ENCODE measurements around the gene NRG2. TPM values are rescaled to one million over a fixed set of nuclear protein-coding genes. Genes with fewer than 3 reads are reported as not detected.
A peak's percentile ranks its signal among the peaks of the same experiment; 100 is the strongest.

Gene NRG2
- total and polyA plus RNA-seq, 2 experiments from 2014 or later, result 0.37 to 1.3 TPM

DNA sequence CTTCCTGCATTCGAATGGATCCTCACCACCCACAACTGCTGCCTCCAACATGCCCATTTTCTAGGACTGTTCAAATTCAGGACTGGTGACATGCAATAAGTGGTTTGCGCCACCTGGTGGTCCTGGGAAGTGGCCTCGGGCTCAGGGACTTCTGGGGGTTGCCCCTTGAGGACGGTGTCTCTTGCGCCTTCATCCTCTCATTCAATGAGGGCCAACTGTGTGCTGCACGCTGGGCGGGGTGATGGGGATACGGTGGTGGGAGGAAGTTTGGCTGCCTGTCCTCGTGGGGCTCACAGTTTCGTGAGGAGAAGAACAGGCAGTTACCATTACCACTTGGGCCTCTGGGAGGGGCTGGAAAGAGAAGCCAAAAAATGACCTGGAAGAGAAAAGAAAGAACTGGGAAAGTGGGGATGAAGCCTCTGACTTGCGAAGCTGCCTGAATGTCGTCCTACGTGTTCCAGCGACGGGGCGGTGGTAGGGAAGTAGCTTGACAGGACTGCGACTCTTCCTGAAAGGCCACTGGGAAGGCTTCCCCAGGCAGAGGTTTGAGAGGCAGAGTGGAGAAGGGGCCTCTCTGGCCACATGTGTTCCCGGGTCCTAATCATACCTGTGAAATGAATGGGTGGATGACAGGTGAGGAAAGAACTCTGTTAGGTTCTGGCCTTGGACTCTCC is 198.5 kb downstream of the NRG2 start:
- peaks cover 48% of the 10 kb centered on the region for H3K27me3 ChIP-seq (ENCODE audit: insufficient read depth)
- no peak overlapping the region for H3K27ac ChIP-seq (ENCODE audit: low read depth)
- peaks cover 37% of the 10 kb centered on the region for H3K27me3 Mint-ChIP-seq (ENCODE audit: insufficient read depth, low read depth, poor library complexity)
- peaks cover 7% of the 10 kb centered on the region for H3K4me1 Mint-ChIP-seq
- H3K9me2 ChIP-seq (ENCODE audit: insufficient read depth), result no peaks in the 10 kb centered on the region
- H3K79me2 ChIP-seq (replicated peaks; ENCODE audit: insufficient read depth), result no peaks in the 10 kb centered on the region
- H3K4me3 Mint-ChIP-seq, result no peak overlapping the region
- H3K36me3 Mint-ChIP-seq (ENCODE audit: low read depth), result no peaks in the 10 kb centered on the region
- no peaks in the 10 kb centered on the region for H3K36me3 ChIP-seq (ENCODE audit: insufficient read depth)
- H3K4me1 ChIP-seq (ENCODE audit: insufficient read depth), result no peaks in the 10 kb centered on the region
- H2AFZ ChIP-seq, result no peak overlapping the region
- ATAC-seq (peak; percentile 77), DNase-seq (ENCODE audit: low spot score) (peak; percentile 95)
- H3K4me3 ChIP-seq, result no peak overlapping the region
- H3K27ac Mint-ChIP-seq, result no peak overlapping the region
- H4K20me1 ChIP-seq (replicated peaks; ENCODE audit: insufficient read depth), result no peaks in the 10 kb centered on the region; the same call in 1 of the 2 replicates
- H3K4me2 ChIP-seq, result no peak overlapping the region
- no peaks in the 10 kb centered on the region for H3K9me3 Mint-ChIP-seq
- TF ChIP-seq, protein P1, sequence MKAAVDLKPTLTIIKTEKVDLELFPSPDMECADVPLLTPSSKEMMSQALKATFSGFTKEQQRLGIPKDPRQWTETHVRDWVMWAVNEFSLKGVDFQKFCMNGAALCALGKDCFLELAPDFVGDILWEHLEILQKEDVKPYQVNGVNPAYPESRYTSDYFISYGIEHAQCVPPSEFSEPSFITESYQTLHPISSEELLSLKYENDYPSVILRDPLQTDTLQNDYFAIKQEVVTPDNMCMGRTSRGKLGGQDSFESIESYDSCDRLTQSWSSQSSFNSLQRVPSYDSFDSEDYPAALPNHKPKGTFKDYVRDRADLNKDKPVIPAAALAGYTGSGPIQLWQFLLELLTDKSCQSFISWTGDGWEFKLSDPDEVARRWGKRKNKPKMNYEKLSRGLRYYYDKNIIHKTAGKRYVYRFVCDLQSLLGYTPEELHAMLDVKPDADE (IDR thresholded peaks at IDR 0.05), result no peak
- TF ChIP-seq, protein P2, sequence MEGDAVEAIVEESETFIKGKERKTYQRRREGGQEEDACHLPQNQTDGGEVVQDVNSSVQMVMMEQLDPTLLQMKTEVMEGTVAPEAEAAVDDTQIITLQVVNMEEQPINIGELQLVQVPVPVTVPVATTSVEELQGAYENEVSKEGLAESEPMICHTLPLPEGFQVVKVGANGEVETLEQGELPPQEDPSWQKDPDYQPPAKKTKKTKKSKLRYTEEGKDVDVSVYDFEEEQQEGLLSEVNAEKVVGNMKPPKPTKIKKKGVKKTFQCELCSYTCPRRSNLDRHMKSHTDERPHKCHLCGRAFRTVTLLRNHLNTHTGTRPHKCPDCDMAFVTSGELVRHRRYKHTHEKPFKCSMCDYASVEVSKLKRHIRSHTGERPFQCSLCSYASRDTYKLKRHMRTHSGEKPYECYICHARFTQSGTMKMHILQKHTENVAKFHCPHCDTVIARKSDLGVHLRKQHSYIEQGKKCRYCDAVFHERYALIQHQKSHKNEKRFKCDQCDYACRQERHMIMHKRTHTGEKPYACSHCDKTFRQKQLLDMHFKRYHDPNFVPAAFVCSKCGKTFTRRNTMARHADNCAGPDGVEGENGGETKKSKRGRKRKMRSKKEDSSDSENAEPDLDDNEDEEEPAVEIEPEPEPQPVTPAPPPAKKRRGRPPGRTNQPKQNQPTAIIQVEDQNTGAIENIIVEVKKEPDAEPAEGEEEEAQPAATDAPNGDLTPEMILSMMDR (conservative IDR thresholded peaks at IDR 0.05; ENCODE audit: low read depth in 2 of 2), result peak; percentile 92 to 99
- H3F3A ChIP-seq (replicated peaks; ENCODE audit: low read depth), result no peaks in the 10 kb centered on the region

DNA sequence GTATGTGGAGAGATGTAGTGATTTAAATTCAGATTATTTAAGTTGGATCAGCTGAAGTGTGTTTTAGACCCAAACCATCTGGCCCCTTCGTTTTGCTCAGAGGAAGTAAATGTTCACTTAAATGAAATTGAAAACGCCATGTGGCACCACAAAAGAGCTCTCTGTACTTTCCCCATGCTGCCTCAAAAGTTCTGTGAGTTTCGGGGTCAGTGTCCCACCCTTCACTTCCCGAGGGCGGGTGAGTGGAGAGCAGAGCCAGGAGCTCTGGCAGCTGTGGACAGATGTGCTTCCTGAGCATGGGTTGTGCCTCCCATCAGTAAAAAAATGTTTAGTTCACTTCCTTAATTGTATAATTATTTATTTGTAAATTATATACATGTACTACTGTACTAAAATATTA is 199.1 kb downstream of the NRG2 start:
- H3K27ac Mint-ChIP-seq, result no peak overlapping the region
- DNase-seq (ENCODE audit: low spot score) (no peak), ATAC-seq (no peak)
- Histone ChIP-seq H3K9me2 (ENCODE audit: insufficient read depth) (no peaks in the 10 kb centered on the region), H4K20me1 (replicated peaks; ENCODE audit: insufficient read depth) (no peaks in the 10 kb centered on the region; the same call in 1 of the 2 replicates), H3K27me3 (ENCODE audit: insufficient read depth) (peaks cover 42% of the 10 kb centered on the region), H3K79me2 (replicated peaks; ENCODE audit: insufficient read depth) (no peaks in the 10 kb centered on the region), H3K4me1 (ENCODE audit: insufficient read depth) (no peaks in the 10 kb centered on the region), H2AFZ (no peak overlapping the region), H3K27ac (ENCODE audit: low read depth) (no peak overlapping the region), H3F3A (replicated peaks; ENCODE audit: low read depth) (no peaks in the 10 kb centered on the region), H3K36me3 (ENCODE audit: insufficient read depth) (no peaks in the 10 kb centered on the region), H3K4me3 (no peak overlapping the region), H3K4me2 (no peak overlapping the region)
- H3K9me3 Mint-ChIP-seq, result no peaks in the 10 kb centered on the region
- TF ChIP-seq STAT1 (IDR thresholded peaks at IDR 0.05; ENCODE audit: unreplicated experiment) (no peak), NANOG (IDR thresholded peaks at IDR 0.05; ENCODE audit: borderline replicate concordance) (no peak), EZH2 (IDR thresholded peaks at IDR 0.05; ENCODE audit: low read depth, unreplicated experiment) (no peak)
- TF ChIP-seq, protein P1 (IDR thresholded peaks at IDR 0.05), result no peak
- TF ChIP-seq, protein P2 (conservative IDR thresholded peaks at IDR 0.05; ENCODE audit: low read depth in 2 of 2), result no peak
- TF ChIP-seq, protein P3, sequence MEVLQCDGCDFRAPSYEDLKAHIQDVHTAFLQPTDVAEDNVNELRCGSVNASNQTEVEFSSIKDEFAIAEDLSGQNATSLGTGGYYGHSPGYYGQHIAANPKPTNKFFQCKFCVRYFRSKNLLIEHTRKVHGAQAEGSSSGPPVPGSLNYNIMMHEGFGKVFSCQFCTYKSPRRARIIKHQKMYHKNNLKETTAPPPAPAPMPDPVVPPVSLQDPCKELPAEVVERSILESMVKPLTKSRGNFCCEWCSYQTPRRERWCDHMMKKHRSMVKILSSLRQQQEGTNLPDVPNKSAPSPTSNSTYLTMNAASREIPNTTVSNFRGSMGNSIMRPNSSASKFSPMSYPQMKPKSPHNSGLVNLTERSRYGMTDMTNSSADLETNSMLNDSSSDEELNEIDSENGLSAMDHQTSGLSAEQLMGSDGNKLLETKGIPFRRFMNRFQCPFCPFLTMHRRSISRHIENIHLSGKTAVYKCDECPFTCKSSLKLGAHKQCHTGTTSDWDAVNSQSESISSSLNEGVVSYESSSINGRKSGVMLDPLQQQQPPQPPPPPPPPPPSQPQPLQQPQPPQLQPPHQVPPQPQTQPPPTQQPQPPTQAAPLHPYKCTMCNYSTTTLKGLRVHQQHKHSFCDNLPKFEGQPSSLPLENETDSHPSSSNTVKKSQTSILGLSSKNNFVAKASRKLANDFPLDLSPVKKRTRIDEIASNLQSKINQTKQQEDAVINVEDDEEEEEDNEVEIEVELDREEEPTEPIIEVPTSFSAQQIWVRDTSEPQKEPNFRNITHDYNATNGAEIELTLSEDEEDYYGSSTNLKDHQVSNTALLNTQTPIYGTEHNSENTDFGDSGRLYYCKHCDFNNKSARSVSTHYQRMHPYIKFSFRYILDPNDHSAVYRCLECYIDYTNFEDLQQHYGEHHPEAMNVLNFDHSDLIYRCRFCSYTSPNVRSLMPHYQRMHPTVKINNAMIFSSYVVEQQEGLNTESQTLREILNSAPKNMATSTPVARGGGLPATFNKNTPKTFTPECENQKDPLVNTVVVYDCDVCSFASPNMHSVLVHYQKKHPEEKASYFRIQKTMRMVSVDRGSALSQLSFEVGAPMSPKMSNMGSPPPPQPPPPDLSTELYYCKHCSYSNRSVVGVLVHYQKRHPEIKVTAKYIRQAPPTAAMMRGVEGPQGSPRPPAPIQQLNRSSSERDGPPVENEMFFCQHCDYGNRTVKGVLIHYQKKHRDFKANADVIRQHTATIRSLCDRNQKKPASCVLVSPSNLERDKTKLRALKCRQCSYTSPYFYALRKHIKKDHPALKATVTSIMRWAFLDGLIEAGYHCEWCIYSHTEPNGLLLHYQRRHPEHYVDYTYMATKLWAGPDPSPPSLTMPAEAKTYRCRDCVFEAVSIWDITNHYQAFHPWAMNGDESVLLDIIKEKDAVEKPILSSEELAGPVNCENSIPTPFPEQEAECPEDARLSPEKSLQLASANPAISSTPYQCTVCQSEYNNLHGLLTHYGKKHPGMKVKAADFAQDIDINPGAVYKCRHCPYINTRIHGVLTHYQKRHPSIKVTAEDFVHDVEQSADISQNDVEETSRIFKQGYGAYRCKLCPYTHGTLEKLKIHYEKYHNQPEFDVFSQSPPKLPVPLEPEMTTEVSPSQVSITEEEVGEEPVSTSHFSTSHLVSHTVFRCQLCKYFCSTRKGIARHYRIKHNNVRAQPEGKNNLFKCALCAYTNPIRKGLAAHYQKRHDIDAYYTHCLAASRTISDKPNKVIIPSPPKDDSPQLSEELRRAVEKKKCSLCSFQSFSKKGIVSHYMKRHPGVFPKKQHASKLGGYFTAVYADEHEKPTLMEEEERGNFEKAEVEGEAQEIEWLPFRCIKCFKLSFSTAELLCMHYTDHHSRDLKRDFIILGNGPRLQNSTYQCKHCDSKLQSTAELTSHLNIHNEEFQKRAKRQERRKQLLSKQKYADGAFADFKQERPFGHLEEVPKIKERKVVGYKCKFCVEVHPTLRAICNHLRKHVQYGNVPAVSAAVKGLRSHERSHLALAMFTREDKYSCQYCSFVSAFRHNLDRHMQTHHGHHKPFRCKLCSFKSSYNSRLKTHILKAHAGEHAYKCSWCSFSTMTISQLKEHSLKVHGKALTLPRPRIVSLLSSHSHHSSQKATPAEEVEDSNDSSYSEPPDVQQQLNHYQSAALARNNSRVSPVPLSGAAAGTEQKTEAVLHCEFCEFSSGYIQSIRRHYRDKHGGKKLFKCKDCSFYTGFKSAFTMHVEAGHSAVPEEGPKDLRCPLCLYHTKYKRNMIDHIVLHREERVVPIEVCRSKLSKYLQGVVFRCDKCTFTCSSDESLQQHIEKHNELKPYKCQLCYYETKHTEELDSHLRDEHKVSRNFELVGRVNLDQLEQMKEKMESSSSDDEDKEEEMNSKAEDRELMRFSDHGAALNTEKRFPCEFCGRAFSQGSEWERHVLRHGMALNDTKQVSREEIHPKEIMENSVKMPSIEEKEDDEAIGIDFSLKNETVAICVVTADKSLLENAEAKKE (CRISPR knock-in tag; IDR thresholded peaks at IDR 0.05), result no peak
- peaks cover 3% of the 10 kb centered on the region for H3K4me1 Mint-ChIP-seq
- H3K27me3 Mint-ChIP-seq (ENCODE audit: insufficient read depth, low read depth, poor library complexity), result peaks cover 31% of the 10 kb centered on the region
- no peak overlapping the region for H3K4me3 Mint-ChIP-seq
- H3K36me3 Mint-ChIP-seq (ENCODE audit: low read depth), result no peaks in the 10 kb centered on the region

Data from GM23338 (cell line).